ENCODE measurements around the gene RCC1. TPM values are rescaled to one million over a fixed set of nuclear protein-coding genes. Genes with fewer than 3 reads are reported as not detected.
A peak's percentile ranks its signal among the peaks of the same experiment; 100 is the strongest.
"Not testable (repeated sequence)": the region's sequence is repeated elsewhere in the genome, so short reads cannot be mapped to it uniquely, and the experiment has no call there.

The RCC1 gene
- total RNA-seq, 1 donor from 2014 or later: 6.3 TPM

DNA sequence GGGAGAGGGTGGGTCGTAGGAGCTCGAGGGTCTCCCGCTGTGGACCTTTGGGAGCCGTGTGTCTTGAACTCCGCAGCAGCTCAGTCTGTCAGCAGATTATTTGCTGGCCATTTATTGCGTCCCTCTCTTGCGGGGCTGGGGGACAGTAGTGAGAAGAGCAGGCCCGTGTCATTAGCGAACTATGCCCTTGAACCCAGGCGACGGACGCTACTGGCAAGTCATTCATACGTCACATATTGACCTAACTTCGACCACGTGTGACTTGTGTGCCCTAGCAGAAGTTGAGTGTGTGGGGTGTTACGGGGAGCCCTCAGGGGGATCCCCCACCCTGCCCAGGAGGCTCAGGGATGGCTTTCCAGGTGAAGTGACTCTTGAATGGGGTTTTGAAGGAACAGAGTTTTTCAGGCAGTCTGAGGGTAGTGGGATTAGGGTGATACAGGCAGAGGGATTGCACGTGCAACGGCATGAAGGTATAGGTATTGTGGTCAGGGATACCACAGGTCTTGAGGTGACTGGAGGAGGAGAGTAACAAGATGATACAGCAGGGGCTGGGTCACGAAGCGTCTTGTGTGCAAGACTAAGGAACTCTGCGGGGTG is 13.0 kb downstream of the RCC1 start:
- TF ChIP-seq, protein P1, sequence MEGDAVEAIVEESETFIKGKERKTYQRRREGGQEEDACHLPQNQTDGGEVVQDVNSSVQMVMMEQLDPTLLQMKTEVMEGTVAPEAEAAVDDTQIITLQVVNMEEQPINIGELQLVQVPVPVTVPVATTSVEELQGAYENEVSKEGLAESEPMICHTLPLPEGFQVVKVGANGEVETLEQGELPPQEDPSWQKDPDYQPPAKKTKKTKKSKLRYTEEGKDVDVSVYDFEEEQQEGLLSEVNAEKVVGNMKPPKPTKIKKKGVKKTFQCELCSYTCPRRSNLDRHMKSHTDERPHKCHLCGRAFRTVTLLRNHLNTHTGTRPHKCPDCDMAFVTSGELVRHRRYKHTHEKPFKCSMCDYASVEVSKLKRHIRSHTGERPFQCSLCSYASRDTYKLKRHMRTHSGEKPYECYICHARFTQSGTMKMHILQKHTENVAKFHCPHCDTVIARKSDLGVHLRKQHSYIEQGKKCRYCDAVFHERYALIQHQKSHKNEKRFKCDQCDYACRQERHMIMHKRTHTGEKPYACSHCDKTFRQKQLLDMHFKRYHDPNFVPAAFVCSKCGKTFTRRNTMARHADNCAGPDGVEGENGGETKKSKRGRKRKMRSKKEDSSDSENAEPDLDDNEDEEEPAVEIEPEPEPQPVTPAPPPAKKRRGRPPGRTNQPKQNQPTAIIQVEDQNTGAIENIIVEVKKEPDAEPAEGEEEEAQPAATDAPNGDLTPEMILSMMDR (IDR thresholded peaks at IDR 0.05; ENCODE audit: borderline replicate concordance): no peak
- Histone ChIP-seq H3K4me3 (peak overlapping the region; percentile 77), H3K36me3 (peaks cover 15% of the 10 kb centered on the region), H3K9me3 (replicated peaks) (no peaks in the 10 kb centered on the region), H3K27ac (replicated peaks) (peak overlapping the region; percentile 92), H3K27me3 (ENCODE audit: low read depth) (no peaks in the 10 kb centered on the region), H3K4me1 (peaks cover 16% of the 10 kb centered on the region)
- intact Hi-C loops (cut with micrococcal nuclease): no loop called here
- DNase-seq: no peak

DNA sequence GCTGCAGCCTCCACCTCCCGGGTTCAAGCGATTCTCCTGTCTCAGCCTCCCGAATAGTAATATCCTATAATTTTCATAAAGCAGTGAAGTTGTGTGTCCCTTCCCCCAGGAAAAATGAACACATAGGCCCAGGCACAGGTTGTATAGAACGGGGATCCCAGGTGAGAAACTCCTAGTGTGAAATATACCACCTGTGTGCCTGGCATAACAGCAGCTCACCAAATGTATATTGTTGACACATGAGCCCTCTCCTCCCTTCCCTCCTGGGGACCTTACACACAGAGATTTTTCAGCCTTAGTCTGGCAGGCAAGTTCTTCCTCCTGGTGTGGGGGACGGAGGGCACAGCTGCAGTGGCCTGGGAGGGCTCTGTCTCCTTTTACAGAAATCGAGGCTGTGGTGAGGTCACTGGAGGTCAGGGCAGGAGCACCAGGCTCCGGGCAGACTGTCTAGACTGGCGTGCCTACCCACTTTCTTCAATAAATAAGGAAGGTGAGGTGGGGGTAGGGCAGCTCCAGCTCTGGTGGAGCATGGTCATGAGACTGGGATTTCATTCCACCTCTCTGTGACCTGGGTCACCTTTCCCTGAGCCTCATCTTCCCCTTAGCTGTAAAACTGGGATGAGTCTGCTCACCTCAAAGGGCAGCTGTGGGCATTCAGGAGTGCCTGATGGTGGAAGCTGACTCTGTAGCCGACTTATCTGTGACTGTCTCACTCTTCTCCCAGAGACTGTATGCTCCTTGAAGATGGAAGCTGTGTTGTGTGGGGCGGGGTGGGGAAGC is 14.3 kb downstream of the RCC1 start:
- DNase-seq: no peak
- Histone ChIP-seq H3K9me3 (replicated peaks) (no peaks in the 10 kb centered on the region), H3K4me1 (peaks cover 16% of the 10 kb centered on the region), H3K27ac (replicated peaks) (no peak overlapping the region), H3K4me3 (no peak overlapping the region), H3K36me3 (peaks cover 2% of the 10 kb centered on the region), H3K27me3 (ENCODE audit: low read depth) (no peaks in the 10 kb centered on the region)
- intact Hi-C loops (cut with micrococcal nuclease): loop anchor here (2.0 kb wide), 1 partner anchor 83 kb away; no protein-coding TSS in a partner anchor
- TF ChIP-seq, protein P1 (IDR thresholded peaks at IDR 0.05; ENCODE audit: borderline replicate concordance): no peak

DNA sequence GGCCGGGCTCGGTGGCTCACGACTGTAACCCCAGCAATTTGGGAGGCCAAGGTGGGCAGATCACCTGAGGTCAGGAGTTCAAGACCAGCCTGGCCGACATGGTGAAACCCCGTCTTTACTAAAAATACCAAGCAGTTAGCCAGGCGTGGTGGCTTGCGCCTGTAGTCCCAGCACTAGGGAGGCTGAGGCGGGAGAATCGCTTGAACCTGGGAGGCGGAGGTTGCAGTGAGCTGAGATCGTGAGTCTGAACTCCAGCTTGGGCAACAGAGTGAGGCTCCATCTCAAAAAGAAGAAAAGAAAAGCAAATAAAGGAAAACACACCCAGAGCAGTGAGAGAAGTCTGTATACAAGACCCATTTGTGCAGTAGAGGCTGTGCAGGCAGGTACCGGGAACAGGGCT is 15.0 kb downstream of the RCC1 start:
- not testable (repeated sequence) for H3K27ac ChIP-seq (replicated peaks); H3K4me3 ChIP-seq; H3K36me3 ChIP-seq; DNase-seq; H3K9me3 ChIP-seq (replicated peaks); H3K27me3 ChIP-seq (ENCODE audit: low read depth)
- intact Hi-C loops (cut with micrococcal nuclease): loop anchor here (2.0 kb wide), 1 partner anchor 82 kb away; no protein-coding TSS in a partner anchor
- peaks cover 16% of the 10 kb centered on the region for H3K4me1 ChIP-seq

DNA sequence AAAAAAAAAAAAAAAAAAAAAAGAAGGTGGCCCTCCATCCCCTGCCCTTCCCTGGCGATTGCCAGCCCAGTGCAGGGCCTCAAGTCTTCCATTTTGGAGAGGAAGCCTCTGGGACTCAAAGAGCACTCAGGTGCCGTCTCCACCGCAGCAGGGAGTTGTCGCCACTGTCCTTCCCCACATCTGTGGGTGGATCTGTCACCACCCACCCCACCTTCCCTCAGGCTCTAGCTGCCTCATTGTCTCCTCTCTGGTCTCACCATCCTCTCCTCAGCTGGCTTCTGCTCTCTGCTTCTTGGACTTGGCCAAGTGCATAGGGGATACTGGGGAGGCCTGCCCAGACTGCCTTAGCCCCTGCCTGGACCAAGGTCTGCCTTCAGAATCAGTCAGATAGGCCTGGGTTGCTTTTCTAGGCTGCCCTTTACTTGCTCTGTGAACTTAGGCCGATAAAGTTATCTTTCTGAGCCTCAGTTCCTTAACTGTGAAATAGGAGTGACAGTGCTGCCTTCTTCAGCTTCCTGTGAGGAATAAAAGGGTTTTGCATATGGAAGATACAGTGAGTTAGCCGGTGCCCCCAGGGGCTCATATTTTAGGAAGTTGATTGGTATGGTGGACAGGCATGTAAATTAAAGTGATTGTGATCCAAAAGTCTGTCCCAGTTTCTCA is 15.8 kb downstream of the RCC1 start:
- H3K4me1 ChIP-seq: peaks cover 16% of the 10 kb centered on the region
- intact Hi-C loops (cut with micrococcal nuclease): loop anchor here (2.0 kb wide), 1 partner anchor 81 kb away; no protein-coding TSS in a partner anchor
- no peak overlapping the region for H3K27ac ChIP-seq (replicated peaks)
- H3K27me3 ChIP-seq (ENCODE audit: low read depth): no peaks in the 10 kb centered on the region
- H3K36me3 ChIP-seq: no peaks in the 10 kb centered on the region
- no peak overlapping the region for H3K4me3 ChIP-seq
- TF ChIP-seq, protein P1 (IDR thresholded peaks at IDR 0.05; ENCODE audit: borderline replicate concordance): no peak
- H3K9me3 ChIP-seq (replicated peaks): no peaks in the 10 kb centered on the region
- DNase-seq: no peak

DNA sequence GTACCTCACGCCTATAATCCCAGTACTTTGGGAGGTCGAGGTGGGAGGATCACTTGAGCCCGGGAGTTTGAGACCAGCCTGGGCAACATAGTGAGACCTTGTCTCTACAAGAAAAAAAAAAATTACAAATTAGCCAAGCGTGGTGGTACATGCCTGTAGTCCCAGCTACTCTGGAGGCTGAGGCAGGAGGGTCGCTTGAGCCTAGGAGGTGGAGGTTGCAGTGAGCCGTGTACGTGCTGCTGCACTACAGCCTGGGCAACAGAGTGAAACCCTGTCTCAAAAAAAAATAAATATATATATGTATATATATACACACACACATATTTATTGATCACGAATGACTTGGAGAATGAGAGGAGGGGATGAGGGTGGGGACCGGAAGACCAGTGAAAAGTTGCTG is 16.7 kb downstream of the RCC1 start:
- H3K27me3 ChIP-seq (ENCODE audit: low read depth); H3K9me3 ChIP-seq (replicated peaks); DNase-seq; intact Hi-C loops (cut with micrococcal nuclease); H3K4me3 ChIP-seq; H3K27ac ChIP-seq (replicated peaks); H3K36me3 ChIP-seq: not testable (repeated sequence)
- peaks cover 14% of the 10 kb centered on the region for H3K4me1 ChIP-seq

DNA sequence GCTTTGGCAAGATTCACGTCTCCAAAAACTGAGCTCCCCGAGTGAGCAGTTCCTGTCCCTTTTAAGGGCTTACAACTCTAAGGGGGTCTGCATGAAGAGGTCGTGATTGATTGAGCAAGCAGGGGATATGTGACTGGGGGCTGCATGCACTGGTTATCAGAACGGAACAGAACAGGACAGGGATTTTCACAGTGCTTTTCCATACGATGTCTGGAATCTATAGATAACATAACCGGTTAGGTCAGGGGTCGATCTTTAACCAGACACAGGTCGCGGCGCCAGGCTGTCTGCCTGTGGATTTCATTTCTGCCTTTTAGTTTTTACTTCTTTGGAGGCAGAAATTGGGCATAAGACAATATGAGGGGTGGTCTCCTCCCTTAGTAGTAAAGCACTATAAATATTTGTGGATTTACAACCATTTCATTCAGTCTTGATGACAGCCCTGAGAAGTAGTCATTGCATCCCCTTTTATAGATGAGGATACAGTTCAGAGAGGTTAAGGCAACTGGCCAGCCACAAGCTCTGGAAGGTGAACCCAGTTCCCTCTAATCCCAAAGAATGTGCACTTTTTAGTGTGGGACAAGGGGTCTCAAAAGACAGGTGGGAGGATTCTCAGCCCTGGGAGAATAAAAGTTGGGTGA is 19.3 kb downstream of the RCC1 start:
- intact Hi-C loops (cut with micrococcal nuclease); DNase-seq; H3K9me3 ChIP-seq (replicated peaks); H3K27ac ChIP-seq (replicated peaks); H3K36me3 ChIP-seq; H3K4me1 ChIP-seq; H3K27me3 ChIP-seq (ENCODE audit: low read depth); H3K4me3 ChIP-seq: not testable (repeated sequence)
